OCI-LY1 (cell line): ENCODE data around the gene SAYSD1.

Experiments
- H2AFZ ChIP-seq: fragments of 200-600 bp; sonication (generic), shearing (Covaris generic); 2 replicates; pipeline ENCODE4 v1.6.0; 2014; ENCODE audit warnings: antibody characterized with exemption, mild to moderate bottlenecking, low read length
- H3F3A ChIP-seq: fragments of 200-600 bp; sonication (generic), shearing (Covaris generic); 2 replicates; pipeline ENCODE4 v1.6.0; 2014; ENCODE audit warnings: mild to moderate bottlenecking, antibody characterized with exemption, low read length, moderate library complexity; ENCODE audit not compliant: insufficient read depth
- H3K27ac ChIP-seq: fragments of 200-600 bp; sonication (generic); 2 replicates; pipeline ENCODE4 v1.5.1; 2014; ENCODE audit warnings: low read length, mixed run types, mild to moderate bottlenecking, low read depth; ENCODE audit not compliant: poor library complexity, severe bottlenecking
- H3K27me3 ChIP-seq: fragments of 200-600 bp; sonication (generic); 2 replicates; pipeline ENCODE4 v1.6.0; 2014; ENCODE audit warnings: antibody characterized with exemption, mild to moderate bottlenecking, low read length, moderate library complexity; ENCODE audit not compliant: insufficient read depth
- H3K36me3 ChIP-seq: fragments of 200-600 bp; sonication (generic); 2 replicates; pipeline ENCODE4 v1.6.1; 2014; ENCODE audit warnings: mild to moderate bottlenecking, antibody characterized with exemption, low read length, moderate library complexity, mixed read lengths; ENCODE audit not compliant: insufficient read depth
- H3K4me1 ChIP-seq: fragments of 200-600 bp; sonication (generic); 2 replicates; pipeline ENCODE4 v1.5.1; 2014; ENCODE audit warnings: mild to moderate bottlenecking, low read length, moderate library complexity; ENCODE audit not compliant: insufficient read depth, severe bottlenecking
- H3K4me2 ChIP-seq: fragments of 200-600 bp; sonication (generic), shearing (Covaris generic); 2 replicates; pipeline ENCODE4 v1.6.1; 2014; ENCODE audit warnings: low read length
- H3K4me3 ChIP-seq: fragments of 200-600 bp; sonication (generic); 2 replicates; pipeline ENCODE4 v1.5.1; 2014; ENCODE audit warnings: low read length, low read depth, mild to moderate bottlenecking, mixed read lengths; ENCODE audit not compliant: poor library complexity, severe bottlenecking
- H3K79me2 ChIP-seq: fragments of 200-600 bp; shearing (Covaris generic); 2 replicates; pipeline ENCODE4 v1.6.1; 2016; ENCODE audit warnings: mixed run types, low read length, mixed read lengths; ENCODE audit not compliant: insufficient read depth
- H3K9ac ChIP-seq: fragments of 200-600 bp; sonication (generic), shearing (Covaris generic); 2 replicates; pipeline ENCODE4 v1.6.1; 2014; ENCODE audit warnings: mild to moderate bottlenecking, low read length, mixed read lengths
- H3K9me2 ChIP-seq: fragments of 200-600 bp; sonication (generic), shearing (Covaris generic); 2 replicates; pipeline ENCODE4 v1.6.1; 2014; ENCODE audit warnings: low read depth, mild to moderate bottlenecking, low read length, mixed read lengths
- H3K9me3 ChIP-seq: fragments of 200-600 bp; shearing (Covaris generic); 2 replicates; pipeline ENCODE4 v1.6.1; 2014; ENCODE audit warnings: low read length, mixed read lengths
- H4K20me1 ChIP-seq: fragments of 200-600 bp; sonication (generic), shearing (Covaris generic); 2 replicates; pipeline ENCODE4 v1.6.0; 2016; ENCODE audit warnings: mild to moderate bottlenecking, low read length; ENCODE audit not compliant: insufficient read depth
- EZH2 ChIP-seq: fragments of 200-600 bp; sonication (generic), shearing (Covaris generic); IDR thresholded peaks from 2 replicates; pipeline ENCODE4 v1.8.0; 2017; ENCODE audit warnings: borderline replicate concordance, mixed run types, mild to moderate bottlenecking, antibody characterized with exemption, low read length, moderate library complexity, mixed read lengths
- TF ChIP-seq, protein P1 (sequence below): fragments of 200-600 bp; sonication (generic), shearing (Covaris generic); IDR thresholded peaks from 2 replicates; pipeline ENCODE4 v1.5.1; 2017; ENCODE audit warnings: mild to moderate bottlenecking, antibody characterized with exemption, low read length, moderate library complexity, mixed read lengths

SAYSD1 gene

DNA sequence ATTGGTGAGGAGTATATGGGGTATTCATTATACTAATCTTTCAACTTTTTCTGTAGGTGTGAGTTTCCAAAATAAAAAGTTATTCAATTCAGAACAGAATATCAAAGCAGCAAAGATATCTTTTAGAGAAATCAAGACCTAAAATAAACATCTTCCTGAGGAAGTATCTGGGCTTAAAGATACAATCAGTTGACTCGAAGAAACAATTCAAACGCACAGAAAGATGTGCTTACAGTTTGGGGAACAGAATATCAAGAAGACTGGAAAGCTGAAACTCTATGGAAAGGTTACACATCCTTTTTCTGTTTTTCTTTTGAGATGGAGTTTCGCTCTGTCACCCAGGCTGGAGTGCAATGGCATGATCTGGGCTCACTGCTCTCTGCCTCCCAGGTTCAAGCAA, 36.2 kb upstream of the SAYSD1 start:
- H3K27me3 ChIP-seq, result no peaks in the 10 kb centered on the region
- H3K36me3 ChIP-seq, result no peaks in the 10 kb centered on the region
- H3K4me3 ChIP-seq, result no peak overlapping the region
- no peaks in the 10 kb centered on the region for H4K20me1 ChIP-seq
- H3K4me2 ChIP-seq, result no peak overlapping the region
- H3K9me2 ChIP-seq, result no peaks in the 10 kb centered on the region
- no peak overlapping the region for H2AFZ ChIP-seq
- no peaks in the 10 kb centered on the region for H3K79me2 ChIP-seq
- H3K9me3 ChIP-seq, result no peaks in the 10 kb centered on the region
- no peak overlapping the region for H3K27ac ChIP-seq
- H3K9ac ChIP-seq, result no peak overlapping the region
- TF ChIP-seq, protein P1, sequence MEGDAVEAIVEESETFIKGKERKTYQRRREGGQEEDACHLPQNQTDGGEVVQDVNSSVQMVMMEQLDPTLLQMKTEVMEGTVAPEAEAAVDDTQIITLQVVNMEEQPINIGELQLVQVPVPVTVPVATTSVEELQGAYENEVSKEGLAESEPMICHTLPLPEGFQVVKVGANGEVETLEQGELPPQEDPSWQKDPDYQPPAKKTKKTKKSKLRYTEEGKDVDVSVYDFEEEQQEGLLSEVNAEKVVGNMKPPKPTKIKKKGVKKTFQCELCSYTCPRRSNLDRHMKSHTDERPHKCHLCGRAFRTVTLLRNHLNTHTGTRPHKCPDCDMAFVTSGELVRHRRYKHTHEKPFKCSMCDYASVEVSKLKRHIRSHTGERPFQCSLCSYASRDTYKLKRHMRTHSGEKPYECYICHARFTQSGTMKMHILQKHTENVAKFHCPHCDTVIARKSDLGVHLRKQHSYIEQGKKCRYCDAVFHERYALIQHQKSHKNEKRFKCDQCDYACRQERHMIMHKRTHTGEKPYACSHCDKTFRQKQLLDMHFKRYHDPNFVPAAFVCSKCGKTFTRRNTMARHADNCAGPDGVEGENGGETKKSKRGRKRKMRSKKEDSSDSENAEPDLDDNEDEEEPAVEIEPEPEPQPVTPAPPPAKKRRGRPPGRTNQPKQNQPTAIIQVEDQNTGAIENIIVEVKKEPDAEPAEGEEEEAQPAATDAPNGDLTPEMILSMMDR, result no peak
- TF ChIP-seq EZH2, result no peak
- no peaks in the 10 kb centered on the region for H3F3A ChIP-seq
- H3K4me1 ChIP-seq, result no peaks in the 10 kb centered on the region

DNA sequence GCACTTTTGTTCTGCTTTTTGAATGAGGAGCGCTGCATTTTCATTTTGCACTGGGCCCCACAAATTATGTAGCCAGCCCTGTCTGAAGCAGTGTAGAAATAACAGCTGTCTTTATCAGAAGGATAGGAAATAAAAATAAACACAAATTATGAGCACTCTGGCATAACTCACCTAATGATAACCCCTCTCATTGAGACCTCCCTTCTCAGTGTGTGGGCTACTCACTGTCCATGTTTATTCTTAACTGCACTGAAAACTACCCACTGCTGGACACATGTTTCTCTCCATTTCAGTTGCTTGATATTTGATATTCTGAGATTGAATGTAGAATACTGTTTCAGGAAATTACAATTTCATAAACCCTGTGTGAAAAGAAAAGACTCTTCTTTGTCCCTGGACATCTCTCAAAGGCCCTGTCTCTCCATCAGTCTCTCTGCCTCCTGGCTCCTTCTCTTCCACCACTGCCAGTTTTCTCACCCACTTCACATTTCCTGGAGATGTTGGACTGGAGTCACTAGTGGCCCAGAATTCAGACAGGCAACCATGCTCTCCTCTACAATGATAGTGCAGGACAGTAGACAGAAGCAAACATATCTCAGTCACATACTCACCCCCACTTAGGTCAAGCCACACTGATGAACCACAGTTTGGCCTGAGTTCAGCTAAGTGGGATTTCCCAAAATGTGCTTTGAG, 29.6 kb upstream of the SAYSD1 start:
- H3K36me3 ChIP-seq, result no peaks in the 10 kb centered on the region
- no peaks in the 10 kb centered on the region for H3K4me1 ChIP-seq
- no peak overlapping the region for H2AFZ ChIP-seq
- H3K4me3 ChIP-seq, result no peak overlapping the region
- TF ChIP-seq, protein P1, result no peak
- no peak for TF ChIP-seq EZH2
- H3K27ac ChIP-seq, result no peak overlapping the region
- no peaks in the 10 kb centered on the region for H3F3A ChIP-seq
- H3K9ac ChIP-seq, result no peak overlapping the region
- H4K20me1 ChIP-seq, result no peaks in the 10 kb centered on the region
- no peak overlapping the region for H3K4me2 ChIP-seq
- no peaks in the 10 kb centered on the region for H3K79me2 ChIP-seq
- H3K9me2 ChIP-seq, result no peaks in the 10 kb centered on the region
- no peaks in the 10 kb centered on the region for H3K27me3 ChIP-seq
- no peaks in the 10 kb centered on the region for H3K9me3 ChIP-seq

DNA sequence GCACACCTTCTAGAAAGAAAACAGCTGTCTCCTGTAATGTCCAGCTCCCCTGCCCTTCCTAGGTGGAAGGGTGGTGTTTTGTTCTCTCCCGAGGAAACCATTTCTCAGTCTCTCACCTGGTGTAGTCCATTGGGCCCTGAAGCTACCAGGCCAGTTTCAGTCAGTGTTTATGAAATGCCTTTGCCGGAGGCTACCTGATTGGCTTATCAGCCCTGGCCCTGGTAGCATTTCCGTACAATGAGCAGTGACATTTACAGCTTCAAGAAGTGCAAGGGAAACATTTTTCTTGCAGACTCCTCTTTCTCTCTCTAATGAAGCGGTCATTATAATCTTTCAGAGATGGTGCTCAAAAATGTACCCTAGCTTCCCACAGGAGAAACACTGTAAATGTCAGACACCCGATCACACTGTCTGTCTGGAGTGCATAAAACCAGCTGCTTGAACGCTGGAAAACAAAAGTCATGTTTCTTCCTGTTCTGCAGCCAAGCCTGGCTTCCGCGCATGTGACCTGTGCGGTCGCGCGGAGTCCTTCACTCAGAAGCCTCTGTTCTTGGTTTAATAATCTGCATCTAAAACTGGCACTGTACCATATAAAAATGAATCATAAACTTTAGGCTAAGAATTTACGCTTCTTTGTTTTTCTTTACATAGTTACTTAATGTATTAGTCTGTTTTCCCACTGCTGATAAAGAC, 28.4 kb upstream of the SAYSD1 start:
- no peaks in the 10 kb centered on the region for H3K79me2 ChIP-seq
- TF ChIP-seq, protein P1, result no peak
- TF ChIP-seq EZH2, result no peak
- H3K9me2 ChIP-seq, result no peaks in the 10 kb centered on the region
- H4K20me1 ChIP-seq, result no peaks in the 10 kb centered on the region
- H3F3A ChIP-seq, result no peaks in the 10 kb centered on the region
- H3K9ac ChIP-seq, result no peak overlapping the region
- H3K9me3 ChIP-seq, result no peaks in the 10 kb centered on the region
- no peaks in the 10 kb centered on the region for H3K27me3 ChIP-seq
- no peak overlapping the region for H3K27ac ChIP-seq
- no peaks in the 10 kb centered on the region for H3K36me3 ChIP-seq
- H3K4me3 ChIP-seq, result no peak overlapping the region
- H3K4me1 ChIP-seq, result no peaks in the 10 kb centered on the region
- H3K4me2 ChIP-seq, result no peak overlapping the region
- no peak overlapping the region for H2AFZ ChIP-seq
